Measurements from ENCODE around the gene NUP35. TPM values are rescaled to one million over a fixed set of nuclear protein-coding genes. Genes with fewer than 3 reads are reported as not detected.

NUP35 gene
- total and polyA plus RNA-seq, 2 of the 4 experiments (the other 2 are of a cell fraction) = 10.9 to 23.3 TPM

GRCh38 chr2:183105402-183106134 lies 18.7 kb upstream of the NUP35 start:
- Histone ChIP-seq H3K4me1 (ENCODE audit: control insufficient read depth, insufficient read depth, low read length) (peaks cover 2% of the 10 kb centered on the region), H2BK15ac (ENCODE audit: low read depth, low read length) (no peak overlapping the region), H3K4ac (ENCODE audit: low read depth, low read length) (no peak overlapping the region), H3K27me3 (ENCODE audit: control insufficient read depth, insufficient read depth, low read length) (no peaks in the 10 kb centered on the region), H2AK9ac (replicated peaks; ENCODE audit: low read depth, low read length, poor library complexity) (no peak overlapping the region), H3K56ac (ENCODE audit: extremely low read depth, insufficient read depth, low read length) (no peak overlapping the region), H4K5ac (ENCODE audit: low read depth, low read length) (no peak overlapping the region), H2BK120ac (ENCODE audit: low read depth, low read length) (peak overlapping the region; percentile 37; the same call in 1 of the 2 replicates), H3K4me2 (ENCODE audit: low read depth, low read length) (no peak overlapping the region), H4K20me1 (ENCODE audit: insufficient read depth, low read length) (no peaks in the 10 kb centered on the region), H3K36me3 (ENCODE audit: control insufficient read depth, insufficient read depth, low read length) (no peaks in the 10 kb centered on the region), H3K23ac (ENCODE audit: low read depth, low read length) (0 out of 2 replicates have a peak overlapping the region, but pooled peaks have one; percentile 75), H2BK20ac (ENCODE audit: low read depth, low read length) (peak overlapping the region; percentile 23; the same call in 1 of the 2 replicates), H3K9me1 (ENCODE audit: insufficient read depth, low read length) (no peaks in the 10 kb centered on the region; the same call in 1 of the 2 replicates), H3K18ac (ENCODE audit: low read depth, low read length) (peak overlapping the region; percentile 35; the same call in 1 of the 2 replicates), H4K91ac (ENCODE audit: insufficient read depth, low read depth, low read length) (no peak overlapping the region), H3K14ac (replicated peaks; ENCODE audit: low read depth, low read length) (no peak overlapping the region; the same call in 1 of the 2 replicates), H3K9ac (ENCODE audit: low read depth, low read length) (no peak overlapping the region), H2AFZ (replicated peaks; ENCODE audit: low read length, poor library complexity) (peak overlapping the region; percentile 56), H2AK5ac (ENCODE audit: low read depth, low read length) (0 out of 2 replicates have a peak overlapping the region, but pooled peaks have one; percentile 1), H4K8ac (ENCODE audit: low read depth in 2 of 2, low read length in 2 of 2) (0 out of 4 replicates have a peak overlapping the region, but pooled peaks of 1 of the 2 experiments have one; percentile 65), H3K4me3 (ENCODE audit: insufficient read depth, low read depth, low read length) (no peak overlapping the region), H3K27ac (ENCODE audit: insufficient read depth, low read length) (no peak overlapping the region), H2BK5ac (ENCODE audit: low read depth, low read length, poor library complexity, severe bottlenecking) (peak overlapping the region; percentile 0), H3K79me1 (ENCODE audit: low read depth in 1 of 2, low read length in 2 of 2) (no peaks in the 10 kb centered on the region), H3K9me3 (ENCODE audit: control insufficient read depth, insufficient read depth, low read length) (no peaks in the 10 kb centered on the region)
- intact Hi-C loops (cut with micrococcal nuclease) (no loop called here), dilution Hi-C loops (cut with HindIII; ENCODE audit: low sequenced_read_pairs, unreplicated experiment) (no loop called here), in situ Hi-C loops (cut with MboI; ENCODE audit: low sequenced_read_pairs) (no loop called here)
- ATAC-seq (ENCODE audit: low read depth) = peak; percentile 44
- no TSS peak for BruUV-seq (replicated peaks)
- DNase-seq = peak; percentile 47
- CTCF ChIA-PET = interaction anchor here (0.5 to 0.6 kb wide), 2 partner anchors 18 to 38 kb away, joined by 3 to 4 read pairs; no protein-coding TSS in a partner anchor
- no CpG with 5 or more reads among the region's 4 CpGs for WGBS, 2 experiments (ENCODE audit: extremely low coverage in 2 of 2, insufficient read length in 1 of 2)
- POLR2A ChIA-PET (ENCODE audit: unreplicated experiment) = no interaction called here
- TF ChIP-seq CEBPB (IDR thresholded peaks at IDR 0.05; ENCODE audit: low read depth, low read length) (no peak), CHD1 (IDR thresholded peaks at IDR 0.05; ENCODE audit: low read depth, low read length) (no peak), FOS (IDR thresholded peaks at IDR 0.05; ENCODE audit: low read depth, low read length) (no peak), MAFK (IDR thresholded peaks at IDR 0.05; ENCODE audit: low read depth, low read length) (0 out of 2 replicates have a peak, but pooled peaks have one; percentile 14), NFE2L2 (IDR thresholded peaks at IDR 0.05; ENCODE audit: low read depth, low read length) (peak; percentile 73), RAD21 (IDR thresholded peaks at IDR 0.05; ENCODE audit: low read length) (no peak)
